Ureter (tissue), 1 donor: ENCODE data around the gene FAM110A. TPM values are rescaled to one million over a fixed set of nuclear protein-coding genes. Genes with fewer than 3 reads are reported as not detected.

Source experiments
- DNase-seq: peaks from one replicate; pipeline ENCODE4 v3.0.0-alpha.2; 2020; ENCODE audit warnings: low spot score
- total RNA-seq: library from RNA; stranded (reverse); gene quantifications from one replicate; pipeline ENCODE4 v1.2.4, GENCODE V29; 2023
- donor health status: DM: yes; HTN: yes; CAD: no.

FAM110A gene
- total RNA-seq, 1 donor from 2014 or later, result 35.1 TPM

- no peak for DNase-seq
Measured at GRCh38 chr20:823574-823902, 10.0 kb upstream of the FAM110A start.

GRCh38 chr20:824490-824889 is 9.0 kb upstream of the FAM110A start:
- DNase-seq, result no peak

GRCh38 chr20:824916-825315 is 8.6 kb upstream of the FAM110A start:
- DNase-seq, result no peak

GRCh38 chr20:825710-826421 is 7.6 kb upstream of the FAM110A start:
- peak; percentile 30 for DNase-seq

- DNase-seq, result peak; percentile 34
Measured at GRCh38 chr20:826695-827323, 6.7 kb upstream of the FAM110A start.

- peak; percentile 19 for DNase-seq
Measured at GRCh38 chr20:827981-828380, 5.5 kb upstream of the FAM110A start.

GRCh38 chr20:828987-829386 is 4.5 kb upstream of the FAM110A start:
- peak; percentile 41 for DNase-seq

- no peak for DNase-seq
Measured at GRCh38 chr20:829551-829950, 4.0 kb upstream of the FAM110A start.

GRCh38 chr20:830011-830521 is 3.4 kb upstream of the FAM110A start:
- DNase-seq, result no peak

GRCh38 chr20:831251-831650 is 2.3 kb upstream of the FAM110A start:
- no peak for DNase-seq

- DNase-seq, result no peak
Measured at GRCh38 chr20:831956-832355, 1.6 kb upstream of the FAM110A start.

GRCh38 chr20:833121-833449 is 430 bp upstream of the FAM110A start:
- no peak for DNase-seq

GRCh38 chr20:834151-834746 is 734 bp downstream of the FAM110A start:
- no peak for DNase-seq

GRCh38 chr20:835608-836045 is 2.1 kb downstream of the FAM110A start:
- DNase-seq, result no peak

- no peak for DNase-seq
Measured at GRCh38 chr20:836190-836589, 2.7 kb downstream of the FAM110A start.

GRCh38 chr20:839015-839414 is 5.5 kb downstream of the FAM110A start:
- no peak for DNase-seq

- no peak for DNase-seq
Measured at GRCh38 chr20:839626-840025, 6.1 kb downstream of the FAM110A start.

- no peak for DNase-seq
Measured at GRCh38 chr20:840503-840857, 7.0 kb downstream of the FAM110A start.

- peak; percentile 73 for DNase-seq
Measured at GRCh38 chr20:840858-841567, 7.5 kb downstream of the FAM110A start.

GRCh38 chr20:841568-842546 is 8.3 kb downstream of the FAM110A start:
- peak; percentile 86 for DNase-seq

GRCh38 chr20:842547-842940 is 9.0 kb downstream of the FAM110A start:
- no peak for DNase-seq
